Astrocyte (in vitro differentiated cells and primary cell): ENCODE data around the gene ASMTL.

Experiments used
- EZH2 ChIP-seq: IDR thresholded peaks from 2 replicates; pipeline ENCODE4 v1.6.1; 2012; ENCODE audit warnings: mild to moderate bottlenecking, low read length, inconsistent platforms; ENCODE audit not compliant: insufficient read depth
- TF ChIP-seq, protein P1 (sequence below): IDR thresholded peaks from 2 replicates; pipeline ENCODE4 v1.5.1; 2011; ENCODE audit warnings: low read depth, mild to moderate bottlenecking, inconsistent platforms, low read length, moderate library complexity; ENCODE audit not compliant: insufficient read depth

DNA sequence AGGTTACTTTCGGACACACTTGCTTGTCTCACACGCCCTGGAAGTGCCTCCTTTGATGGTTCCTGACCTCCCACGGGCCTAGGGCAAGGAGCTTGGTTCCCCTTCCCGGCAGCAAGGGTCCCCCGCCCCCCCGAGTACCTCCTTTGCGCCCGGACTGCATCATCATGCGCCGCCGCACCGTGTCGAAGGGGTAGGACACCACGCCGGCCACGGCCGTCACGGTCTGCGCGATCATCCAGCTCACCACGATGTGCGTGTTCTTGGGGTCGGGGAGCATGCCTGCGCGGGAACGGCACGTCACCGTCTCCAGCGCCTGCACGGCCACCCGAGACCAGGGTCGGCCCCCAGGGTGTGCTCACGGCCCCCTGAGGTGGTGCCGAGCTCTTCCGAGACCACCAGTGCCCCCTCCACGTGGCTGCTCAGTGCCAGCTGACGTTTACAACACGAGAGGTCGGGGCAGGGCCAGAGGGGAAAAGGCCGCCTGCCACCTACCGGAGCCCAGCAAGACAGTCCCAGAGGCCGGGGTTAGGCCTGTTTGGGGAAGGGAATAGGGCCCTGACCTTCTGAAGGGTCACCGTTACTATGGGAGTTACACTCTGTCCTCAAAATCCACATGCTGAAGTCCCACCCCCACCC, 65.5 kb downstream of the ASMTL start:
- TF ChIP-seq, protein P1, sequence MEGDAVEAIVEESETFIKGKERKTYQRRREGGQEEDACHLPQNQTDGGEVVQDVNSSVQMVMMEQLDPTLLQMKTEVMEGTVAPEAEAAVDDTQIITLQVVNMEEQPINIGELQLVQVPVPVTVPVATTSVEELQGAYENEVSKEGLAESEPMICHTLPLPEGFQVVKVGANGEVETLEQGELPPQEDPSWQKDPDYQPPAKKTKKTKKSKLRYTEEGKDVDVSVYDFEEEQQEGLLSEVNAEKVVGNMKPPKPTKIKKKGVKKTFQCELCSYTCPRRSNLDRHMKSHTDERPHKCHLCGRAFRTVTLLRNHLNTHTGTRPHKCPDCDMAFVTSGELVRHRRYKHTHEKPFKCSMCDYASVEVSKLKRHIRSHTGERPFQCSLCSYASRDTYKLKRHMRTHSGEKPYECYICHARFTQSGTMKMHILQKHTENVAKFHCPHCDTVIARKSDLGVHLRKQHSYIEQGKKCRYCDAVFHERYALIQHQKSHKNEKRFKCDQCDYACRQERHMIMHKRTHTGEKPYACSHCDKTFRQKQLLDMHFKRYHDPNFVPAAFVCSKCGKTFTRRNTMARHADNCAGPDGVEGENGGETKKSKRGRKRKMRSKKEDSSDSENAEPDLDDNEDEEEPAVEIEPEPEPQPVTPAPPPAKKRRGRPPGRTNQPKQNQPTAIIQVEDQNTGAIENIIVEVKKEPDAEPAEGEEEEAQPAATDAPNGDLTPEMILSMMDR: no peak
- no peak for TF ChIP-seq EZH2
